Breast epithelium (tissue), 4 donors: ENCODE measurements around the gene PROSER1. TPM values are rescaled to one million over a fixed set of nuclear protein-coding genes. Genes with fewer than 3 reads are reported as not detected.

ENCODE experiments used
- DNase-seq, 2 donors: peaks; one replicate each; pipeline ENCODE4 v3.0.0-alpha.2; 2019; ENCODE audit warnings: low spot score in 2 of 2
- H3K27ac ChIP-seq, 2 donors: fragments of 200-600 bp; sonication (generic) in 1 of 2; one replicate each; pipeline ENCODE4 v1.5.1; 2016 to 2019; ENCODE audit warnings: mild to moderate bottlenecking in 1 of 2
- H3K27me3 ChIP-seq, 2 donors: fragments of 200-600 bp; sonication (generic) in 1 of 2; one replicate each; pipeline versions ENCODE4 v1.5.1 to v1.6.0; 2017 to 2019; ENCODE audit warnings: control low read depth in 1 of 2, mild to moderate bottlenecking in 1 of 2
- H3K36me3 ChIP-seq: fragments of 200-600 bp; one replicate; pipeline ENCODE4 v1.5.1; 2019
- H3K4me1 ChIP-seq, 2 donors: fragments of 200-600 bp; sonication (generic); one replicate each; pipeline ENCODE4 v1.5.1; 2016 to 2019; ENCODE audit warnings: control low read depth in 1 of 2
- H3K4me3 ChIP-seq, 3 donors: fragments of 200-600 bp; sonication (generic); 1 replicate in 2 of 3; 2 replicates in 1 of 3; pipeline ENCODE4 v1.5.1; 2016 to 2019; ENCODE audit warnings: mild to moderate bottlenecking in 3 of 3, moderate library complexity in 2 of 3
- H3K9me3 ChIP-seq, 2 donors: fragments of 200-600 bp; sonication (generic) in 1 of 2; one replicate each; pipeline ENCODE4 v1.5.1; 2016 to 2019; ENCODE audit warnings: control low read depth in 1 of 2
- POLR2A ChIP-seq: fragments of 450-650 bp; IDR thresholded peaks from one replicate; pipeline ENCODE4 v1.6.1; 2016; ENCODE audit warnings: antibody characterized with exemption, mild to moderate bottlenecking, moderate library complexity
- POLR2AphosphoS5 ChIP-seq, 3 donors: sonication (generic); formaldehyde crosslinking; IDR thresholded peaks; one replicate each; pipeline ENCODE4 v1.6.1; 2017; ENCODE audit warnings: antibody characterized with exemption in 3 of 3
- intact Hi-C: fragments of 100-400 bp; cut with DNase I; formaldehyde crosslinking; loops from one replicate; pipeline ENCODE4 v1.15.1; 2023; ENCODE audit warnings: low total_unique reads
- total RNA-seq, 3 donors: library from RNA; depleted of rRNA; stranded (reverse); fragments of >200 nt; gene quantifications; one replicate each; pipeline ENCODE4 v1.1.0, GENCODE V29; 2016
- TF ChIP-seq, protein P1 (sequence below), 3 donors: fragments of 450-650 bp; IDR thresholded peaks; one replicate each; pipeline ENCODE4 v1.5.1; 2016 to 2017; ENCODE audit warnings: antibody characterized with exemption in 3 of 3, mild to moderate bottlenecking in 3 of 3, moderate library complexity in 3 of 3

PROSER1 gene
- total RNA-seq, 3 donors from 2014 or later: 16.1 to 25.5 (median 20.3) TPM

GRCh38 chr13:38998739-38999138 is 39.1 kb downstream of the PROSER1 start:
- TF ChIP-seq POLR2A (no peak), POLR2AphosphoS5 (IDR thresholded peaks at IDR 0.05) (no peak)
- TF ChIP-seq, protein P1, sequence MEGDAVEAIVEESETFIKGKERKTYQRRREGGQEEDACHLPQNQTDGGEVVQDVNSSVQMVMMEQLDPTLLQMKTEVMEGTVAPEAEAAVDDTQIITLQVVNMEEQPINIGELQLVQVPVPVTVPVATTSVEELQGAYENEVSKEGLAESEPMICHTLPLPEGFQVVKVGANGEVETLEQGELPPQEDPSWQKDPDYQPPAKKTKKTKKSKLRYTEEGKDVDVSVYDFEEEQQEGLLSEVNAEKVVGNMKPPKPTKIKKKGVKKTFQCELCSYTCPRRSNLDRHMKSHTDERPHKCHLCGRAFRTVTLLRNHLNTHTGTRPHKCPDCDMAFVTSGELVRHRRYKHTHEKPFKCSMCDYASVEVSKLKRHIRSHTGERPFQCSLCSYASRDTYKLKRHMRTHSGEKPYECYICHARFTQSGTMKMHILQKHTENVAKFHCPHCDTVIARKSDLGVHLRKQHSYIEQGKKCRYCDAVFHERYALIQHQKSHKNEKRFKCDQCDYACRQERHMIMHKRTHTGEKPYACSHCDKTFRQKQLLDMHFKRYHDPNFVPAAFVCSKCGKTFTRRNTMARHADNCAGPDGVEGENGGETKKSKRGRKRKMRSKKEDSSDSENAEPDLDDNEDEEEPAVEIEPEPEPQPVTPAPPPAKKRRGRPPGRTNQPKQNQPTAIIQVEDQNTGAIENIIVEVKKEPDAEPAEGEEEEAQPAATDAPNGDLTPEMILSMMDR (IDR thresholded peaks at IDR 0.05): no peak
- Histone ChIP-seq H3K4me3 (no peak overlapping the region), H3K4me1 (no peaks in the 10 kb centered on the region), H3K36me3 (no peaks in the 10 kb centered on the region), H3K27ac (no peak overlapping the region), H3K9me3 (no peaks in the 10 kb centered on the region), H3K27me3 (no peaks in the 10 kb centered on the region)
- intact Hi-C loops: no loop called here
- DNase-seq: no peak

- intact Hi-C loops: no loop called here
- no peak for TF ChIP-seq POLR2AphosphoS5 (IDR thresholded peaks at IDR 0.05)
- H3K4me1 ChIP-seq: no peaks in the 10 kb centered on the region
- no peak overlapping the region for H3K27ac ChIP-seq
- no peak overlapping the region for H3K4me3 ChIP-seq
- no peaks in the 10 kb centered on the region for H3K9me3 ChIP-seq
- no peak for DNase-seq
- no peaks in the 10 kb centered on the region for H3K27me3 ChIP-seq
- no peaks in the 10 kb centered on the region for H3K36me3 ChIP-seq
Observed at GRCh38 chr13:38993381-38993780, 44.5 kb downstream of the PROSER1 start.

DNA sequence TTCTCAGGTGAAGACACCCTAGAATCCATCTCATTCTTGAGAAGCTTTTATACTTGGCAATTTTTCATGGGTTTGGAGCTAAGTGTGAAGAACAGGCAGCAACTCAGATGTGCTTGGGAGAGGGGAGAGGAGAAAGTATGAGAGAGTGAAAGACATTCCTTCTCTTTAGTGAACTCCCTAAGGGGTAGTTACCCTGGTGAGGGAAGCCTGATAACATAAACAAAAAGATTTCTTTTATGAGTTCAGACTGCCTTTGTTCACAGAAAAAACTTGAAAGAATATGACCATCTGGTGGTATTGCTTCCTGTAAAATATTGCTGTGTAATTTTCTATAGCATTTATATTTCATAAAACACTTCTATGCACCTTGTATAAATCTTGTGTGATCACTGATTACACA is 47.2 kb downstream of the PROSER1 start, which contains the start of gene STOML3:
Gene STOML3, minus strand, starts transcription at position 139 of the 400 bp plus-strand sequence. Its CDS starts 110 bp downstream, at position 29.
- H3K36me3 ChIP-seq: no peaks in the 10 kb centered on the region
- H3K9me3 ChIP-seq: no peaks in the 10 kb centered on the region
- TF ChIP-seq POLR2A (no peak), POLR2AphosphoS5 (IDR thresholded peaks at IDR 0.05) (no peak)
- TF ChIP-seq, protein P1 (IDR thresholded peaks at IDR 0.05): no peak
- H3K4me3 ChIP-seq: no peak within 1 kb of the TSS
- no peak for DNase-seq
- H3K27me3 ChIP-seq: no peaks in the 10 kb centered on the region
- no peaks in the 10 kb centered on the region for H3K4me1 ChIP-seq
- H3K27ac ChIP-seq: no peak within 1 kb of the TSS
- intact Hi-C loops: no loop called here

GRCh38 chr13:38981096-38981495 is 56.8 kb downstream of the PROSER1 start:
- Histone ChIP-seq H3K9me3 (peaks cover 0 to 3% of the 10 kb centered on the region in 2 donors), H3K27me3 (no peaks in the 10 kb centered on the region)
- no peak for DNase-seq

GRCh38 chr13:38980750-38981078 is 57.2 kb downstream of the PROSER1 start:
- no peaks in the 10 kb centered on the region for H3K36me3 ChIP-seq
- H3K4me1 ChIP-seq: no peaks in the 10 kb centered on the region
- intact Hi-C loops: no loop called here
- no peak overlapping the region for H3K27ac ChIP-seq
- peaks cover 0 to 3% of the 10 kb centered on the region in 2 donors for H3K9me3 ChIP-seq
- H3K27me3 ChIP-seq: no peaks in the 10 kb centered on the region
- H3K4me3 ChIP-seq: no peak overlapping the region
- no peak for DNase-seq
- TF ChIP-seq POLR2A: no peak

More at GRCh38 chr13:38981096-38981495, 56.8 kb downstream of the PROSER1 start:
- Histone ChIP-seq H3K4me1 (no peaks in the 10 kb centered on the region), H3K36me3 (no peaks in the 10 kb centered on the region), H3K27ac (no peak overlapping the region), H3K4me3 (no peak overlapping the region)
- intact Hi-C loops: no loop called here
- TF ChIP-seq POLR2A (no peak), POLR2AphosphoS5 (IDR thresholded peaks at IDR 0.05) (no peak)
- TF ChIP-seq, protein P1 (IDR thresholded peaks at IDR 0.05): no peak

DNA sequence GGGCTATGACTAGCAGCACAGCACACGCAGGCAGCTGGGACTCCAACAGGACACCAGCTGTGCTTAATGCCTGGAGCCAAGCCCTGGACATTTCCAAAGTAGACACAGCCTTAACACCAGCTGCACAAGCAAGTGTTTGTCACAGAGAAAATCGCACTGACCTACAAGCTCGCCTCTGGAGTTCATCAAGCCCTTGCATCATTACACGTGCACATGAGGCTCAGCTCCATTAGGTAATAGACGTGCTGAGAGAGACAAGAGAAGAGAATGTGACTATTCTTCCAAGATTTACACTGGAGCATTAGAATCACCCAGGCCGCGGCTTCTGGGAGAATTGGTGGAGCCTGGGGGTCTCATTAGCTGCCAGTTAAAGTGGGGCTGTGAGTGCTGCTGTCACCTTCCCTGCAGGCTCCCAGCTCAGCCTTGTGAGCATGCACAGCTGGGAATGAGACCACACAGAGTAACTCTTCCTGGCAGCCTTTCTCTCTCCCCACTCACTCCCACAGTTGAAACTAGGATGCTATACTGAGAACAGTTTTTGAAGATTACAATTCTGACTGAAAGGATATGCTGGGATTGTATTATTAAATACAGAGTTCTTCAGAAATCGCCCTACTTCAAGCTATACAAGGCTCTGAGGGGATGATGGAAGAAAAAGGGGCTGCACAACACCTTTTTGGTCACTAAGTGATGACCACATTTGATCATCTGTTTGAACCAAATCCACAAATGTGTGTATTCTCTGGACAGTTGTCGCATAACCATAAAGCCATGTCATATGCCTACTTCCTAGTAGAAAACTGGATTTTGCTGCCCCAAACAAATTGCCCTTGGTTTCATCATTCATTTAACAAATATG is 57.8 kb downstream of the PROSER1 start:
- Histone ChIP-seq H3K4me3 (no peak overlapping the region), H3K27me3 (no peaks in the 10 kb centered on the region), H3K4me1 (no peaks in the 10 kb centered on the region), H3K27ac (no peak overlapping the region), H3K36me3 (no peaks in the 10 kb centered on the region), H3K9me3 (peaks cover 0 to 3% of the 10 kb centered on the region in 2 donors)
- intact Hi-C loops: no loop called here
- TF ChIP-seq, protein P1 (IDR thresholded peaks at IDR 0.05): no peak
- TF ChIP-seq POLR2A: no peak
- no peak for TF ChIP-seq POLR2AphosphoS5 (IDR thresholded peaks at IDR 0.05)
- DNase-seq: no peak
